GM21576 (cell line): ENCODE data around the gene FIP1L1.
"Not testable (repeated sequence)": the region's sequence is repeated elsewhere in the genome, so short reads cannot be mapped to it uniquely, and the experiment has no call there.

Experiments used
- ATAC-seq: cut with Tn5 transposase; IDR thresholded peaks from one replicate; pipeline ENCODE4 v1.9.1; 2021; ENCODE audit warnings: mild to moderate bottlenecking, moderate library complexity; ENCODE audit not compliant: unreplicated experiment

Gene FIP1L1

GRCh38 chr4:53374777-53375258 lies 2.6 kb upstream of the FIP1L1 start:
- ATAC-seq: no peak

- no peak for ATAC-seq
Observed at GRCh38 chr4:53376900-53377299, 541 bp upstream of the FIP1L1 start.

GRCh38 chr4:53378171-53378482 lies 686 bp downstream of the FIP1L1 start:
- peak; percentile 37 for ATAC-seq

- ATAC-seq: no peak
Observed at GRCh38 chr4:53380221-53380620, 2.8 kb downstream of the FIP1L1 start.

- not testable (repeated sequence) for ATAC-seq
Observed at GRCh38 chr4:53409479-53409878, 32.0 kb downstream of the FIP1L1 start.

GRCh38 chr4:53419208-53419607 lies 41.8 kb downstream of the FIP1L1 start:
- ATAC-seq: no peak

- no peak for ATAC-seq
Observed at GRCh38 chr4:53421791-53422190, 44.4 kb downstream of the FIP1L1 start.

- ATAC-seq: no peak
Observed at GRCh38 chr4:53422367-53422766, 44.9 kb downstream of the FIP1L1 start.

GRCh38 chr4:53424280-53424679 lies 46.8 kb downstream of the FIP1L1 start:
- ATAC-seq: no peak

- no peak for ATAC-seq
Observed at GRCh38 chr4:53427366-53427765, 49.9 kb downstream of the FIP1L1 start.

- ATAC-seq: no peak
Observed at GRCh38 chr4:53431052-53431451, 53.6 kb downstream of the FIP1L1 start.

GRCh38 chr4:53432528-53433424 lies 55.3 kb downstream of the FIP1L1 start:
- peak; percentile 46 for ATAC-seq

- no peak for ATAC-seq
Observed at GRCh38 chr4:53436251-53436650, 58.8 kb downstream of the FIP1L1 start.

- ATAC-seq: no peak
Observed at GRCh38 chr4:53441564-53441963, 64.1 kb downstream of the FIP1L1 start.

- no peak for ATAC-seq
Observed at GRCh38 chr4:53444954-53445353, 67.5 kb downstream of the FIP1L1 start.

GRCh38 chr4:53450773-53451172 lies 73.3 kb downstream of the FIP1L1 start:
- ATAC-seq: no peak

- ATAC-seq: no peak
Observed at GRCh38 chr4:53453385-53453784, 75.9 kb downstream of the FIP1L1 start.

GRCh38 chr4:53455766-53456165 lies 78.3 kb downstream of the FIP1L1 start:
- no peak for ATAC-seq

GRCh38 chr4:53456178-53456577 lies 78.7 kb downstream of the FIP1L1 start:
- no peak for ATAC-seq

- ATAC-seq: no peak
Observed at GRCh38 chr4:53459548-53459947, 82.1 kb downstream of the FIP1L1 start.

GRCh38 chr4:53461244-53461643 lies 83.8 kb downstream of the FIP1L1 start:
- ATAC-seq: no peak

- ATAC-seq: no peak
Observed at GRCh38 chr4:53463340-53463739, 85.9 kb downstream of the FIP1L1 start.

- ATAC-seq: no peak
Observed at GRCh38 chr4:53465281-53465680, 87.8 kb downstream of the FIP1L1 start.
